Measurements from ENCODE around the gene ADGRA1. TPM values are rescaled to one million over a fixed set of nuclear protein-coding genes. Genes with fewer than 3 reads are reported as not detected.

Gene ADGRA1
- total RNA-seq, 4 donors from 2014 or later = 0.07 to 1.0 TPM; not detected in 2

GRCh38 chr10:133085251-133086125 is 2.2 kb upstream of the ADGRA1 start:
- Histone ChIP-seq H3K9me3 (no peaks in the 10 kb centered on the region), H3K36me3 (no peaks in the 10 kb centered on the region), H3K4me3 (no peak overlapping the region), H3K27ac (no peak overlapping the region), H3K4me1 (peaks cover 0 to 9% of the 10 kb centered on the region in 2 donors), H3K27me3 (peaks cover 0 to 5% of the 10 kb centered on the region in 2 donors)
- intact Hi-C loops (cut with DNase I; ENCODE audit: low total_unique reads) = no loop called here
- no peak for DNase-seq
- TF ChIP-seq CTCF (IDR thresholded peaks at IDR 0.05) (no peak), POLR2A (IDR thresholded peaks at IDR 0.05) (no peak)

- DNase-seq = no peak
- H3K9me3 ChIP-seq = no peaks in the 10 kb centered on the region
- H3K4me3 ChIP-seq = no peak overlapping the region
- intact Hi-C loops (cut with DNase I; ENCODE audit: low total_unique reads) = no loop called here
- H3K27ac ChIP-seq = no peak overlapping the region
- TF ChIP-seq CTCF (IDR thresholded peaks at IDR 0.05) = no peak
- no peak for TF ChIP-seq POLR2A (IDR thresholded peaks at IDR 0.05)
- H3K36me3 ChIP-seq = no peaks in the 10 kb centered on the region
- H3K4me1 ChIP-seq = peaks cover 0 to 9% of the 10 kb centered on the region in 2 donors
- peaks cover 0 to 5% of the 10 kb centered on the region in 2 donors for H3K27me3 ChIP-seq
These were observed 1.5 kb upstream of the ADGRA1 start for GRCh38 chr10:133086247-133086646.

GRCh38 chr10:133087045-133087678 is 562 bp upstream of the ADGRA1 start:
- no peaks in the 10 kb centered on the region for H3K36me3 ChIP-seq
- H3K4me1 ChIP-seq = peaks cover 0 to 9% of the 10 kb centered on the region in 2 donors
- H3K4me3 ChIP-seq = no peak overlapping the region
- H3K27me3 ChIP-seq = peaks cover 0 to 5% of the 10 kb centered on the region in 2 donors
- TF ChIP-seq POLR2A (IDR thresholded peaks at IDR 0.05) = no peak
- no peak for TF ChIP-seq CTCF (IDR thresholded peaks at IDR 0.05)
- H3K9me3 ChIP-seq = no peaks in the 10 kb centered on the region
- no peak for DNase-seq
- intact Hi-C loops (cut with DNase I; ENCODE audit: low total_unique reads) = no loop called here
- H3K27ac ChIP-seq = no peak overlapping the region

GRCh38 chr10:133088179-133088955 is 643 bp downstream of the ADGRA1 start:
- H3K9me3 ChIP-seq = no peaks in the 10 kb centered on the region
- H3K36me3 ChIP-seq = no peaks in the 10 kb centered on the region
- no peak overlapping the region for H3K27ac ChIP-seq
- TF ChIP-seq POLR2A (IDR thresholded peaks at IDR 0.05) = no peak
- no peak for TF ChIP-seq CTCF (IDR thresholded peaks at IDR 0.05)
- H3K27me3 ChIP-seq = no peaks in the 10 kb centered on the region
- peaks cover 0 to 9% of the 10 kb centered on the region in 2 donors for H3K4me1 ChIP-seq
- DNase-seq = no peak
- no peak overlapping the region for H3K4me3 ChIP-seq
- intact Hi-C loops (cut with DNase I; ENCODE audit: low total_unique reads) = no loop called here
